Stomach (tissue), 4 donors: ENCODE results near the gene BLVRA.

Experiments
- POLR2A ChIP-seq, 4 donors: fragments of 450-650 bp; IDR thresholded peaks; one replicate each; pipeline ENCODE4 v1.6.1; 2016; ENCODE audit warnings: antibody characterized with exemption in 4 of 4, control low read depth in 2 of 4, mild to moderate bottlenecking in 1 of 4, moderate library complexity in 1 of 4
- TF ChIP-seq, protein P1 (sequence below), 7 experiments: fragments of 450-650 bp in 4 of 7; fragments of 200-600 bp in 3 of 7; sonication (generic) in 3 of 7; IDR thresholded peaks; one replicate each; pipeline ENCODE4 v1.5.1; 2016 to 2019; ENCODE audit warnings: antibody characterized with exemption in 7 of 7, control low read depth in 2 of 7, mild to moderate bottlenecking in 1 of 7

DNA sequence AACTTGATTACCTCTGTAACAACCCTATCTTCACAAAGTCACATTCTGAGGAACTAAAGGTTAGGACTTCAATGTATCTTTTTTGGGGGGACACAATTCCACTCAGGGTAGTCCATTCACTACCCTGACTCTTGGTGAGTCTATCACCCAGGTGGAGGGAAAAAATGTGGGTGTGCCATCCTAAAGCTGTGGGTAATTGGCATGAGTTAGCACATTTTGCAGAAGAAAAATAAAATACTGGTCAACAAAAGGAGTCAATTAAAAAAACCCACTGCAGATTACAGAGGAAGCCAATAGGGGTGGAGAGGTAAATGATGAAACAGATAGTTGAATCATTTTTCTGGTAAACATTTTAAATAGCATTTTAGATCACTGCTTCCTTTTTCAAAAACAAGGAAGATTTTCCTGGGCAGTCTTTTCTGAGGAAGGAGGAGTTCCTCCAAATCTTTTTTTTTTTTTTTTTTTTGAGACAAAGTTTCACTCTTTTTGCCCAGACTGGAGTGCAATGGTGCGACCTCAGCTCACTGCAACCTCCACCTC lies 5.1 kb upstream of the BLVRA start:
- TF ChIP-seq POLR2A (IDR thresholded peaks at IDR 0.05), result no peak
- TF ChIP-seq, protein P1, sequence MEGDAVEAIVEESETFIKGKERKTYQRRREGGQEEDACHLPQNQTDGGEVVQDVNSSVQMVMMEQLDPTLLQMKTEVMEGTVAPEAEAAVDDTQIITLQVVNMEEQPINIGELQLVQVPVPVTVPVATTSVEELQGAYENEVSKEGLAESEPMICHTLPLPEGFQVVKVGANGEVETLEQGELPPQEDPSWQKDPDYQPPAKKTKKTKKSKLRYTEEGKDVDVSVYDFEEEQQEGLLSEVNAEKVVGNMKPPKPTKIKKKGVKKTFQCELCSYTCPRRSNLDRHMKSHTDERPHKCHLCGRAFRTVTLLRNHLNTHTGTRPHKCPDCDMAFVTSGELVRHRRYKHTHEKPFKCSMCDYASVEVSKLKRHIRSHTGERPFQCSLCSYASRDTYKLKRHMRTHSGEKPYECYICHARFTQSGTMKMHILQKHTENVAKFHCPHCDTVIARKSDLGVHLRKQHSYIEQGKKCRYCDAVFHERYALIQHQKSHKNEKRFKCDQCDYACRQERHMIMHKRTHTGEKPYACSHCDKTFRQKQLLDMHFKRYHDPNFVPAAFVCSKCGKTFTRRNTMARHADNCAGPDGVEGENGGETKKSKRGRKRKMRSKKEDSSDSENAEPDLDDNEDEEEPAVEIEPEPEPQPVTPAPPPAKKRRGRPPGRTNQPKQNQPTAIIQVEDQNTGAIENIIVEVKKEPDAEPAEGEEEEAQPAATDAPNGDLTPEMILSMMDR (IDR thresholded peaks at IDR 0.05), result no peak
